ENCODE data around the gene DNAJB8. TPM values are rescaled to one million over a fixed set of nuclear protein-coding genes. Genes with fewer than 3 reads are reported as not detected.

Gene DNAJB8
- total RNA-seq, 1 donor from 2014 or later, result not detected

- H3K4me3 Mint-ChIP-seq (ENCODE audit: unreplicated experiment), result no peak overlapping the region
- DNase-seq, result peak; percentile 18
- H3K9me3 Mint-ChIP-seq (ENCODE audit: unreplicated experiment), result peaks cover 15% of the 10 kb centered on the region
- no peak for TF ChIP-seq CTCF (IDR thresholded peaks at IDR 0.05; ENCODE audit: partially characterized antibody, unreplicated experiment)
- H3K36me3 Mint-ChIP-seq (ENCODE audit: unreplicated experiment), result no peaks in the 10 kb centered on the region
- peaks cover 16% of the 10 kb centered on the region for H3K4me1 Mint-ChIP-seq (ENCODE audit: low read depth, unreplicated experiment)
- H3K27me3 Mint-ChIP-seq (ENCODE audit: unreplicated experiment), result peaks cover 11% of the 10 kb centered on the region
- no peak overlapping the region for H3K27ac Mint-ChIP-seq (ENCODE audit: unreplicated experiment)
These were observed 37.4 kb downstream of the DNAJB8 start for GRCh38 chr3:128429275-128429674.

- TF ChIP-seq CTCF (IDR thresholded peaks at IDR 0.05; ENCODE audit: partially characterized antibody, unreplicated experiment), result no peak
- Mint-ChIP-seq H3K36me3 (ENCODE audit: unreplicated experiment) (no peaks in the 10 kb centered on the region), H3K27me3 (ENCODE audit: unreplicated experiment) (peaks cover 11% of the 10 kb centered on the region), H3K4me1 (ENCODE audit: low read depth, unreplicated experiment) (peaks cover 16% of the 10 kb centered on the region), H3K27ac (ENCODE audit: unreplicated experiment) (no peak overlapping the region), H3K4me3 (ENCODE audit: unreplicated experiment) (no peak overlapping the region), H3K9me3 (ENCODE audit: unreplicated experiment) (peaks cover 15% of the 10 kb centered on the region)
- DNase-seq, result peak; percentile 20
These were observed 38.5 kb downstream of the DNAJB8 start for GRCh38 chr3:128427872-128428822.

DNA sequence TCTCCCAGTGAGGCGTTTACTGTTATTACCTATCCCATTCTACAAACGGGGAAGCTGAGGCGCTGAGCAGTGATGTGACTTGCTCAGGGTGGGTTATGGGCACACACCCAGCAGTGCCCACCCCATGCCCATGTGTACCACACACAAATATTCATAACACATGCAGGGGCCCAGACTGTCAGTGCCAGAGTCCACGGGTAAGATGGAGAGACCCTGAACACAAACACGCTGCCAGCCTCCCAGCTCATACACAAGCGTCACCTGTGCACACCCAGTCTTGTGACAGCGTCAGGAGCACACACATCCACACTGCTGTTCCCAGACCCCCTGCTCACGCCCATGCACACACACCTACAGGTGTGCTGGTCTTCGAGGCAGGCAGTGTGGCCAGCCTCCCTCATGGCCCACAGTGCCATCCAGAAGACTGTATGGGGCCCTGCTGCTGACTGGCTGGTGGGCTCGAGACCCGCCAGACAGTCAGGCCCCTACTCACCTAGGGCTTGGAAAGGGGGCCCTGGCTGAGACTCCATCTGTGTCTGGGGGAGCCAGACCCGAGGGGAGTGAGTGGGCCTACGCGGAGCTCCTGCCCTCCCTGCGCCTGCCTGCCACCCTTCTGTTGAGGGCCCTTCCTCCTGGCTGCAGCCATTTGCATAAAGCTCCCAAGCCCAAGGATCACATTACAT lies 39.4 kb downstream of the DNAJB8 start:
- no peak for TF ChIP-seq CTCF (IDR thresholded peaks at IDR 0.05; ENCODE audit: partially characterized antibody, unreplicated experiment)
- Mint-ChIP-seq H3K36me3 (ENCODE audit: unreplicated experiment) (no peaks in the 10 kb centered on the region), H3K27me3 (ENCODE audit: unreplicated experiment) (peaks cover 9% of the 10 kb centered on the region), H3K4me3 (ENCODE audit: unreplicated experiment) (no peak overlapping the region), H3K9me3 (ENCODE audit: unreplicated experiment) (peaks cover 13% of the 10 kb centered on the region), H3K4me1 (ENCODE audit: low read depth, unreplicated experiment) (peaks cover 14% of the 10 kb centered on the region), H3K27ac (ENCODE audit: unreplicated experiment) (no peak overlapping the region)
- DNase-seq, result peak; percentile 32

DNA sequence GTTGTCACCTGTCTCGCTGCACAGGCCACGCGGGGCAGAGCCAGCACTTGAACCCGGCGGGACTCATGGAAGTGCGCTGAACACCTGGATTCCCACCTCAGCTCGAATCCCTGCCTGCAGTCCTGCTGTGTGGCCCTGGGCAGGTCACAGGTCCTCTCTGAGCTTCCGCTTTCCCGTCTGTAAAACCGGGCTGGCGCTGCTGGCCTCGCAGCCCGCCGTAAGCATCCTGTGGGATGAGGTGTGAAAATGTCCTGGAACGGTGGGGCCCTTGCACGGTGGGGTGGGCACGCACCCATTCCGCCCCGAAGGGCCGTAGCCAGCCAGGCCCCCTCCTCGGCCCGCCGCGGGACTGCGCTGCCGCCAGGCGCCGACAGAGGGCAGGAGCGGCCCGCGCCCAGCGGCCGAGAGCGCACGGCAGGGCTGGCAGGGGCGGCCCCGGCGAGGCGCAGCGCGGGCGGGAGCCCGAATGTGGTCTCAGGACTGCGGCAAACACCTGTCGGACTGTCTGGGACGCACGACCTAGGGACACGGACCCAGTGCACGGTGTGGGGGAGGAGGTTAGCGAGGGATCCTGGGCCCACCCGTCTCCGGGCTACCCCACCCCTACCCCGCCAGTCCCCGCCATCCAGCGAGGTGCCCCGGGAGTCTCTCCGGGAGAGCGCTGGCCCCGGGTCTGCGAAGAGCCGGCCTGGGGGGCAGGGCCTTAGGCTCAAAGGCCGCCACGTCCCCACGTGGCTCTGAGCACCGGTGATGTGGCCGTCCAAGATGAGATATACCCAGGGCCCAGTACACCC lies 40.4 kb downstream of the DNAJB8 start:
- peak; percentile 80 for DNase-seq
- peak; percentile 84 for TF ChIP-seq CTCF (IDR thresholded peaks at IDR 0.05; ENCODE audit: partially characterized antibody, unreplicated experiment)
- peaks cover 6% of the 10 kb centered on the region for H3K9me3 Mint-ChIP-seq (ENCODE audit: unreplicated experiment)
- no peak overlapping the region for H3K27ac Mint-ChIP-seq (ENCODE audit: unreplicated experiment)
- no peaks in the 10 kb centered on the region for H3K36me3 Mint-ChIP-seq (ENCODE audit: unreplicated experiment)
- H3K4me1 Mint-ChIP-seq (ENCODE audit: low read depth, unreplicated experiment), result peaks cover 12% of the 10 kb centered on the region
- H3K27me3 Mint-ChIP-seq (ENCODE audit: unreplicated experiment), result peaks cover 2% of the 10 kb centered on the region
- no peak overlapping the region for H3K4me3 Mint-ChIP-seq (ENCODE audit: unreplicated experiment)
